Right renal cortex interstitium (tissue), 3 donors: ENCODE data around the gene CDC73. TPM values are rescaled to one million over a fixed set of nuclear protein-coding genes. Genes with fewer than 3 reads are reported as not detected.
"Not testable (repeated sequence)": the region's sequence is repeated elsewhere in the genome, so short reads cannot be mapped to it uniquely, and the experiment has no call there.

ENCODE experiments used
- DNase-seq, 3 donors: peaks; one replicate each; pipeline ENCODE4 v3.0.0-alpha.2; 2013; ENCODE audit warnings: low read depth in 3 of 3, low spot score in 2 of 3
- polyA plus RNA-seq, 3 donors: library from polyadenylated mRNA; unstranded; fragments of 120-200 nt; gene quantifications; one replicate each; pipeline ENCODE4 v1.2.1, GENCODE V29; 2013; ENCODE audit not compliant: insufficient read length in 3 of 3

The CDC73 gene
- polyA plus RNA-seq, 3 donors = 48.7 to 52.9 (median 52.7) TPM

GRCh38 chr1:193113258-193113991 is 8.4 kb upstream of the CDC73 start:
- DNase-seq = no peak

- DNase-seq = no peak
Measured at GRCh38 chr1:193113992-193114332, 7.9 kb upstream of the CDC73 start.

DNA sequence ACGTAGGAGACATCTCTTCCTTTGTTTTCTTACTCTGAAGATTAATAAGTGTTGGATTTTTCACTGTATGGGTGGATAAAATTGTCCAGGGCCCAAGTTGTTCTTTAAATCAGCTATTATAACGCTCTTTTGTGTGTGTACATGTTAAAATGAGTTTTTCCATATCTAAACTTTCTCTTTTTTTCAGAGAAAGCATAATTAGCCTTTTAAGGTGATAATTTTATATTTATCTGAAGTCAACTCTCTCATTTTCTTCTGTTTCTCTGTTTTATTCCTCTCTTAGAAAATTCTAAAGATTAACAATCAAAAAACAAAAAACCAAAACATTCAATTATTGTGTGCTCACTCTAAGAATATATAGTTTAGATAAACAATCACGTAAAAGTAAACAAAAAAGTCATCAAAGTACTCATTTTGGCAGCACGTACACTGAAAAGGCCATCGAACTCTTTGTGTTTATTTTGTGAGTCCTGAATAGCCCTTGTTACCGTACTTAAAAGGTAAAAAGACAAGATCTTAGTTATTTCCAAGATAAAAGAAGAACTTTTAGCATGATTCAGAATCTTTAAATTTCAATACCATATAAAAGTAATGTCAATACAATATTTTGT is 7.2 kb upstream of the CDC73 start:
- no peak for DNase-seq

DNA sequence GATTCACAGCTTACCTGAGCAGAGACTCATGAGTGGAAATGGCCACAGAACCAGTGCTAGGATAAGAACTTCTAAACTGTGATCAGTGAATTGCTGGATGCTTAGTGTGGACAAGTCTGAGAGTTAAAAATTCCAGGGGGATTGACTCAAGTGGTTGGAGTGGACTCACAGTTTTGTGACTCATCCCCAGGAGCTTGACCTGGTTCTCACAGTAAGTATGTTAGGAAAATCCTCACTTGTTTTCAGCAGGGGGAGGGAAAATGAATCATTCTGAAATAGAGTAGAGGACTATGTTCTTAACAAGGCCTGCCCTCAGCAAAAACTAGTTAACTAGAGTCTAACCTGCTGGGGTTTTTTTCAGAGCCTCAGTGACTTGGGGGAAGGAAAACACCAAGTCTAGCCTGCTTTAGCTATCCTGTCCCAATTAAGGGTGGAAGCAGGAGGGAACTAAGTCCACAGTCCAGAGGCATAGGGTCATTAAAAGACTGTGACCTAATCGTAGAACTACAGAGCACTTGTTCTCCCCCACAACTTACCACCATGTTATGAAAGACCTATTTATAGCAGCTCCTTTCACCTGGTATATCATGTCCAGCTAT is 6.1 kb upstream of the CDC73 start:
- no peak for DNase-seq

GRCh38 chr1:193117167-193117566 is 4.7 kb upstream of the CDC73 start:
- DNase-seq = not testable (repeated sequence)

DNA sequence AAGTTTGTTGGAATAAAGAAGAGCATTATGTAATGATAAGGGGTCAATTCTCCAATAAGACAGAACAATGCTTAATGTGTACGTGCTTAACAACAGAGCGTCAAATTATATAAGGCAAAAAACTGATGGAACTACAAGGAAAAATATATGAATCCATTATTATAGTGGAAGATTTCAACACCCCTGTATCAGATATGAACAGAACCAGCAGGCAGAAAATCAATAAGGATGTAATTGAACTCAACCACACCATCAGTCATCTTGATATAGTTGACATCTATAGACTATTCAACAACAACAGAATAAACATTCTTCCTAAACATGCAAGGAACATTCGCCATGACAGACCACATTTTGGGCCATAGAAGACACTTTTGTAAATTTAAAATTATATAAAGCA is 3.6 kb upstream of the CDC73 start:
- DNase-seq = no peak

- DNase-seq = no peak
Measured at GRCh38 chr1:193118803-193119730, 2.8 kb upstream of the CDC73 start.

- DNase-seq = no peak
Measured at GRCh38 chr1:193120604-193121166, 1.1 kb upstream of the CDC73 start.

- DNase-seq = no peak
Measured at GRCh38 chr1:193123751-193124150, 1.9 kb downstream of the CDC73 start.

- DNase-seq = no peak
Measured at GRCh38 chr1:193125369-193125768, 3.5 kb downstream of the CDC73 start.

DNA sequence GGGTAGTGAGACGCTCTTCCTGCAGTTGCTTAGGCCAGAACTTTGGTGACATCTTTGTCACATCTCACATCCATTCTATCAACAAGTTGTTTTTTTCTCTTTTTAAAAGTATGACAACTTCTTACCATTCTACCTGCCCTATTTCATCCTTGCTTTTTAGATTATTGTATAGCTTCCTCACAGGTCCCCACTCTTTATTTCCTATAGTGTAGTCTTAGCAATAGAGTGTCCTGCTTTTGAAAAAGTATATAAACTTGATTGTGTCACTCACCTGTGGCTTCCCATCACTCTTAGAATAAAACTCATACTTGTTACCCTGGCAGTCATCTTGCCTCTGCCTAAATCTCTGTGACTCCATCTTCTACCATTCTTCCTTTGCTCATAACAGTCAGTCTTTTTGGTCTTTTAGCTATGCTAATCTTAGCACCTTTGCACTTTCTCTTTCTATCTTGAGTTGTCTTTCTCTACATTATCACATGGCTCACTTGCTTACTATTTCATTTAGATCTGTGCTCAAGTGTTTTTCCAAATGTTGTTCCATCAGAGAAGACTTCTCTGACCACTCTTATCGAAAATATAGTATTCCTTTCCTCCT is 9.5 kb downstream of the CDC73 start:
- no peak for DNase-seq

DNA sequence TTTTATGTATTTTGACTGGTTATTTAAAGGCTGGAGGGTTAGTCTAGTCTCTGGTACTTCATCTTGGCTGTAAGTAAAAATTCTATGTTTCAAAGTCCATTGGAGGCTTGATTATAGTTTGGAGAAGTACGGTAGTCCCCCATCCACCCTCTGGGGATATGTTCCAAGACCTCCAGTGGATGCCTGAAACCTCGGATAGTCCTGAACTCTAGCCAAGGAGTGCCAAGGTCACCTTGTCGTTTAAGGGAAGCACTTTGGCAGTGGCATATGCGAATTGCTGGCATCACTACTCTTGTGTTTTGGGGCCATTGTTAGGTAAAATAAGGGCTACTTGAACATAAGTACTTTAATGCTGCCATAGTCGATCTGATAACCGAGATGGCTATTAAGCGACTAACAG is 18.4 kb downstream of the CDC73 start:
- no peak for DNase-seq

DNA sequence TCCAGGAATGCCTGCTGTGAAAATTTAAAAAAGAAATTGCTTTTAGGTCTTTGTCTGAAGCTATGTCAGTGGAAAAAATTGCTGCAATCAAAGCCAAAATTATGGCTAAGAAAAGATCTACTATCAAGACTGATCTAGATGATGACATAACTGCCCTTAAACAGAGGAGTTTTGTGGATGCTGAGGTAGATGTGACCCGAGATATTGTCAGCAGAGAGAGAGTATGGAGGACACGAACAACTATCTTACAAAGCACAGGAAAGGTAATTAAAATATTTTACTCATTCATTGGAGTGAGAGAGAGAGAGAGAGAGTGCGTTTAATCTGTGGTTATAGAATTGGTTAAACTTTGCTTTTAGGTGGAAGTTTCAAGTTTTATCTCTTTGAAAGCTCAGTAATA is 20.0 kb downstream of the CDC73 start:
- no peak for DNase-seq

- DNase-seq = no peak
Measured at GRCh38 chr1:193142409-193142808, 20.6 kb downstream of the CDC73 start.

DNA sequence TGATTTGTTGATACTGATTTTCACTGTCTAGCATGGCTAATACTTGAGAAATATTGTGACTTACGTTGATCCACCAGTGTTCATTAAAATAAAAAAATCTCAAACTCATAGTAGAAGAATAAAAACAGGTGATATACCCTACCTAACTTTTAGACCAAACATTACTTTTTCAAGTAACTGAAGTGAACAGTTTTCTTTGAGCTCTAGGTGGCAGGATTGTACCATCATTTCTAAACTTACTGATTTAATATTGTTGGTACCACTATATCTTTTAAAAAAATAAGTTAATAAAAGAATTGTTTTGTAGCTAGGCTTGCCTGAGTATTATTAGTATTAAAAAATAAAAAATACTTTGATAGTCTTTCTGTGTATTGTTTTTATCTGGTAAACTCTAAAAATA is 21.5 kb downstream of the CDC73 start:
- DNase-seq = no peak

DNA sequence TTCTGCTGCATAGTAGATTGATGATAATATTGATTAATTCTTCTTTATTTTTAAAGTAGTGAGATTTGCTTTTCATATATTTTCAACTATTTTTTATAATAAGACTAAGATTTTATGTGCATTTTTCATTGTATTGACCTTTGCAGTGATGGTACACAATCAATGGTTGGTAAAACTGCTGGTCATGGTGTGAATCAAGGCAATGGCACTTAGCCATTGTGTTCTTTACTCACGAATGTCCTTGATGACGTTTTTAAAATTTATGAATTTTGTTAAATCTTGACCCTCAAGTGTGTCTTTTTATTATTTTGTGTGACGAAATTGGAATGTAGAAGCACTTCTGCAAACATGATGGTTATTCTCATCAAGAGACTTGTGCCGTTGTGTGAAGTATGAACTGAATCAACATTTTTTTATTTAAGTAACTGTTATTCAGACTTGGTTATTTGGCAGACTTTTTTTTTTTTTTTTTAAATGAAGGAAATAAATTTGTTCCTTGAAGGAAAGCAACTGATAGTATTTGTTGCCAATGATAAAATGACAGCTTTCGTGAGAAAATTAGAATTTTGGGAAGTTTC is 22.6 kb downstream of the CDC73 start:
- DNase-seq = no peak

GRCh38 chr1:193144999-193145398 is 23.2 kb downstream of the CDC73 start:
- no peak for DNase-seq

DNA sequence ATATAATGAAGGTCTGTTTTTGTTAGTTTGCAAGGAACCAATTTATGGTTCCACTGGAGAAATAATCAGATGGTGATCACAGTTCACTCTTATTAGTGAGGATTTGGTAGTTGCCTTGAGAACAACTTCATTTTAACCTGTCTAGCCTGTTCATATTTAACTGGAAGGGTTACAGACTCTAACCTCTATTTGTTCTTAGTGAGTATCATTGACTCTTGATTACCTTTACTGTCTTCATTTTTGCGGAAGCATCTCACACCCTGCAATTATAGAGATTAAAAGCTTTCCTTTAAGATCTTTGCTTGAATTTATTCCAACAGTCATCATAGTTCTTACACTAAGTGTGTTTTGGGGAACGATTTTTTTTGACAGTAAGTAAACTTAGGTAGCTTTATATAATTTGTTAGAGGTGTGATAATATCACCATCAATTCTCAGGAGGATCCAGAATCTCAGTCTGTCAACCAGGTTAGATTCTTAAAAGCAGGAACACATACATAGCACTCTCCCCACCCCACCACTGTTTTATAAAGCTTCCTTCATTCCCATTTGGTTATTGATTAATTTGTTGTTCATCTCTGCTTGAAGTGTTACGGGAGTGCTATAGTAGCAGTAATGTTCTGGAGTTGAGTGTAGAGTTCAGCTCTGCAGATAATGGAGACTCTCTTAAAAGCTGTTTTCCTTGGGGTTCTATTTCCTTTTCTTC is 34.4 kb downstream of the CDC73 start:
- no peak for DNase-seq

GRCh38 chr1:193156822-193157142 is 35.0 kb downstream of the CDC73 start:
- no peak for DNase-seq

GRCh38 chr1:193157360-193157759 is 35.5 kb downstream of the CDC73 start:
- no peak for DNase-seq
